Raji (cell line): ENCODE data around the gene GPR35.

Experiments used
- POLR2A ChIP-seq: IDR thresholded peaks from 2 replicates; pipeline ENCODE4 v1.6.1; 2011; ENCODE audit warnings: low read depth, low read length, control low read depth; ENCODE audit not compliant: insufficient read depth

Gene GPR35

DNA sequence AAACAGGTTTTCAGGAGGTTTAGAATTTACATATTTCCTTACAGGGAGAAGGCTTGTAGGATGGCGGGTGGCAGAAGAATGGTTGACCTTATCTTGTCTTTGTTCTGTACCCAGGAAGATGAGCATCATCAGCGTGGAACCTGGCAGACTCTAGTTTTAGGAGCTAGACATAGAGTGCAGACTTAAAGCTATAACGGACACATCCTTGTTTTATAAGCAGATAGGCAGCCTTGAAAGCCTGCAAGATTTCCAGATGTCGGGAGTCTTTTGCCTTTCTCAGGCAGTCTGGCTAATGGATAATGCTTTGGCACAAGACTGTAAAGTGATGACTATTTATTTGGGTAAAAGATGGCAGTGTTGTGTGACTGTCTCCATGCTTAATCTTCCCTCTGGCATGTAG, 45.7 kb downstream of the GPR35 start:
- TF ChIP-seq POLR2A = no peak

DNA sequence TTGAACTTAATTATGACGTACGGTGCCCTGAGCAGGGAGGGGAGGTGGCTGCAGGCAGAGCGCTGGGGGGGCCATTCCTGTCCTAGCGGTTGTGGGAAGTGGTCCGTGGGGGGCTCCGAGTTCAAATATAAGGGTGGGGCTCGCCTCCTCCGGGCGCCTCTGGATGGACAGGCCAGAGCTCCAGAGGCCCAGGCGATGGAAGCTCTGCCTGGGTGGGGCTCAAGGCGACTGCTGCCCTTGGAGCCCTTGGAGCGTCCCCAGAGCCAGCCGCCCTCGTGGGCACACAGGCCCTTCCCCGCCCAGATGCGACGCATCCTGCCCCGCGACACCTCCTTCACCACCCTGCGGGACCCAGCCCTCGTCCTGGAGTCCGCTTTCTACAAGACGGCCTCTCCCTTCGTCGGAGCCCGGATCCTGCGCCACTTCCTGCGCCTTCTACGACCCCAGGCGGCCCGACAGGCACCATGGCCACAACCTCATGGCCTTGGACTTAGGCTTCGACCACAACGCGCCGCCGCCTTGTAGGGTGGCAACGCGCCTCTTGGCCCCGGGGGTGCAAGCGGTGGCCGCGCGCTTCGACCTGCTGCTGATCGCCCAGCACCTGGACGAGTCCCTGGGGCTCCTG, 46.9 kb downstream of the GPR35 start:
- no peak for TF ChIP-seq POLR2A

DNA sequence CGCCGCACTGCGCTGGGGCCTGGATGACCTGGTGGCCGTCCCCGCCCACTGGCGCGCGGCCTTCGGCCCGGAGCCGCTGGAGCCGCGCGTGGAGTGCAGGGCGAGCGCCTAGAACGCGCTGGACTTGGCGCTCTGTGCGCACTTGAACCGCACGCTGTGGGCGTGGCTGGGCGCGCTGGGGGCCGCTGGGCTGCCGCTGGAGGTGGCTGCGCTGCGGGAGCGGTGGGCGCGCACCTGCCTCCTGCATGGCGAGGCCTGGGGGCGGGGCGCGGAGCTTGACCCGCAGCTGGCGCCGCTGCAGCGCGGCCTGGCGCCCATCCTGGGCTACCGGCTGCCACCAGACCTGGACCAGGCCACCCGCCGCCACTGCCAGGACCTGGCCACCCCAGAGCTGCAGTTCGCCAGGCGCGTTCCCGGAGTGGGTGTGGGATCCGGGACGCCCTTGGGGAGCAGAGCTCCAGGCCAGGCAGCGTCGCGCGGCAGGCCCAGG, 47.5 kb downstream of the GPR35 start:
- no peak for TF ChIP-seq POLR2A
